H9 (cell line): ENCODE measurements around the gene MRTFB. TPM values are rescaled to one million over a fixed set of nuclear protein-coding genes. Genes with fewer than 3 reads are reported as not detected.

ENCODE experiments used
- DNase-seq: peaks from one replicate; pipeline ENCODE4 v3.0.0-alpha.2; 2017
- H2AFZ ChIP-seq: one replicate; pipeline ENCODE4 v1.6.1; 2013; ENCODE audit warnings: mild to moderate bottlenecking, low read length, control low read depth, moderate library complexity
- H2AK5ac ChIP-seq: 2 replicates; pipeline ENCODE4 v1.6.1; 2013; ENCODE audit warnings: low read length, control low read depth, mixed read lengths; ENCODE audit not compliant: insufficient read length
- H2BK120ac ChIP-seq: one replicate; pipeline ENCODE4 v1.6.1; 2013; ENCODE audit warnings: low read depth, mild to moderate bottlenecking, low read length, control low read depth, inconsistent platforms; ENCODE audit not compliant: poor library complexity, severe bottlenecking
- H2BK12ac ChIP-seq: 2 replicates; pipeline ENCODE4 v1.6.1; 2013; ENCODE audit warnings: low read length, control low read depth, mixed read lengths, low read depth; ENCODE audit not compliant: insufficient read length
- H2BK15ac ChIP-seq: 2 replicates; pipeline ENCODE4 v1.6.1; 2013; ENCODE audit warnings: low read depth, low read length, control low read depth
- H2BK20ac ChIP-seq: one replicate; pipeline ENCODE4 v1.6.1; 2013; ENCODE audit warnings: low read depth, mild to moderate bottlenecking, low read length, control low read depth, inconsistent platforms; ENCODE audit not compliant: poor library complexity, severe bottlenecking
- H2BK5ac ChIP-seq: 2 replicates; pipeline ENCODE4 v1.6.1; 2013; ENCODE audit warnings: low read length, control low read depth, mixed read lengths; ENCODE audit not compliant: insufficient read length
- H3K14ac ChIP-seq: 2 replicates; pipeline ENCODE4 v1.6.1; 2013; ENCODE audit warnings: low read length, control low read depth; ENCODE audit not compliant: insufficient read depth
- H3K18ac ChIP-seq: 2 replicates; pipeline ENCODE4 v1.6.1; 2013; ENCODE audit warnings: low read depth, mild to moderate bottlenecking, mixed read lengths, low read length, control low read depth; ENCODE audit not compliant: insufficient read length
- H3K23ac ChIP-seq: 2 replicates; pipeline ENCODE4 v1.6.1; 2013; ENCODE audit warnings: low read length, control low read depth, mixed read lengths, low read depth; ENCODE audit not compliant: insufficient read length
- H3K23me2 ChIP-seq: 2 replicates; pipeline ENCODE4 v1.6.1; 2013; ENCODE audit warnings: low read depth, mild to moderate bottlenecking, mixed read lengths, low read length, control low read depth; ENCODE audit not compliant: insufficient read length, poor library complexity, severe bottlenecking
- H3K27ac ChIP-seq: 2 replicates; pipeline ENCODE4 v1.5.1; 2013; ENCODE audit warnings: low read length, control low read depth, mixed read lengths, low read depth; ENCODE audit not compliant: insufficient read length
- H3K27me3 ChIP-seq: 2 replicates; pipeline ENCODE4 v1.6.1; 2013; ENCODE audit warnings: low read length, control low read depth, inconsistent platforms; ENCODE audit not compliant: insufficient read depth
- H3K4ac ChIP-seq: 2 replicates; pipeline ENCODE4 v1.6.1; 2013; ENCODE audit warnings: low read depth, mild to moderate bottlenecking, control low read depth, inconsistent platforms, low read length, moderate library complexity
- H3K4me1 ChIP-seq: 2 replicates; pipeline ENCODE4 v1.6.1; 2013; ENCODE audit warnings: low read length, control low read depth, inconsistent platforms; ENCODE audit not compliant: insufficient read depth
- H3K4me2 ChIP-seq: 2 replicates; pipeline ENCODE4 v1.6.1; 2013; ENCODE audit warnings: low read length, control low read depth, mixed read lengths; ENCODE audit not compliant: insufficient read length, insufficient read depth
- H3K56ac ChIP-seq: 2 replicates; pipeline ENCODE4 v1.6.1; 2013; ENCODE audit warnings: low read depth, mild to moderate bottlenecking, mixed read lengths, low read length, control low read depth; ENCODE audit not compliant: insufficient read length
- H3K79me1 ChIP-seq: 2 replicates; pipeline ENCODE4 v1.6.1; 2013; ENCODE audit warnings: low read depth, mild to moderate bottlenecking, moderate library complexity, low read length, control low read depth, inconsistent platforms; ENCODE audit not compliant: insufficient read depth, poor library complexity, severe bottlenecking
- H3K79me2 ChIP-seq: 2 replicates; pipeline ENCODE4 v1.6.1; 2013; ENCODE audit warnings: low read length, control low read depth, inconsistent platforms; ENCODE audit not compliant: insufficient read depth
- H3K9ac ChIP-seq: 2 replicates; pipeline ENCODE4 v1.6.1; 2013; ENCODE audit warnings: low read length, control low read depth, mixed read lengths; ENCODE audit not compliant: insufficient read length; ENCODE audit errors: extremely low read depth
- H3K9me3 ChIP-seq: one replicate; pipeline ENCODE4 v1.6.1; 2013; ENCODE audit warnings: low read depth, low read length, inconsistent platforms; ENCODE audit not compliant: control insufficient read depth
- H3T11ph ChIP-seq: one replicate; pipeline ENCODE4 v1.6.1; 2013; ENCODE audit warnings: mild to moderate bottlenecking, low read length, control low read depth, inconsistent platforms
- H4K20me1 ChIP-seq: one replicate; pipeline ENCODE4 v1.6.1; 2013; ENCODE audit not compliant: control insufficient read depth, insufficient read length, insufficient read depth
- H4K5ac ChIP-seq: 2 replicates; pipeline ENCODE4 v1.6.1; 2013; ENCODE audit warnings: low read depth, mild to moderate bottlenecking, mixed read lengths, low read length, control low read depth; ENCODE audit not compliant: insufficient read length
- H4K8ac ChIP-seq: replicated peaks from 2 replicates; pipeline ENCODE4 v1.6.1; 2013; ENCODE audit warnings: low read length, control low read depth, mixed read lengths, low read depth; ENCODE audit not compliant: insufficient read length
- H4K91ac ChIP-seq: 2 replicates; pipeline ENCODE4 v1.6.1; 2013; ENCODE audit warnings: low read depth, mild to moderate bottlenecking, moderate library complexity, mixed read lengths, low read length, control low read depth; ENCODE audit not compliant: insufficient read length
- H3K27ac Mint-ChIP-seq, 3 experiments: 2 replicates in 2 of 3; 3 replicates in 1 of 3; pipeline ENCODE4 v1.8.0; 2020 to 2021; ENCODE audit warnings: mixed read lengths in 3 of 3, mild to moderate bottlenecking in 1 of 3, moderate library complexity in 1 of 3
- H3K27me3 Mint-ChIP-seq: 2 replicates; pipeline ENCODE4 v1.8.0; 2021; ENCODE audit warnings: low read depth, mild to moderate bottlenecking, moderate library complexity, mixed read lengths
- H3K36me3 Mint-ChIP-seq, 3 experiments: 2 replicates in 2 of 3; 3 replicates in 1 of 3; pipeline ENCODE4 v1.8.0; 2020 to 2021; ENCODE audit warnings: low read depth in 3 of 3, mixed read lengths in 3 of 3; ENCODE audit not compliant: insufficient read depth in 1 of 3
- H3K4me1 Mint-ChIP-seq, 2 experiments: 2 replicates each; pipeline ENCODE4 v1.8.0; 2020; ENCODE audit warnings: mixed read lengths in 2 of 2
- H3K4me3 Mint-ChIP-seq, 2 experiments: 2 replicates in 1 of 2; 3 replicates in 1 of 2; pipeline ENCODE4 v1.8.0; 2020 to 2021; ENCODE audit warnings: mild to moderate bottlenecking in 2 of 2, mixed read lengths in 2 of 2, moderate library complexity in 1 of 2
- H3K9me3 Mint-ChIP-seq, 2 experiments: 2 replicates in 1 of 2; 3 replicates in 1 of 2; pipeline ENCODE4 v1.8.0; 2020; ENCODE audit warnings: mild to moderate bottlenecking in 2 of 2, mixed read lengths in 2 of 2, moderate library complexity in 1 of 2
- WGBS: extraction: QIAGEN DNeasy Blood & Tissue Kit; methylation state at CpG from one replicate; pipeline ENCODE4 v1.1.7; 2013; ENCODE audit warnings: missing lambda C conversion rate, low lambda C conversion rate, mixed read lengths; ENCODE audit not compliant: insufficient read length; ENCODE audit errors: extremely low coverage; 5-methylcytosine and 5-hydroxymethylcytosine counted together
- total RNA-seq: library from RNA; stranded (reverse); gene quantifications from 2 replicates; pipeline ENCODE4 v1.2.1, GENCODE V29; 2021
- TF ChIP-seq, protein P1 (sequence below): fragments of 200-600 bp; sonication (generic); conservative IDR thresholded peaks from 3 replicates; pipeline ENCODE4 v1.8.0; 2021; ENCODE audit warnings: antibody characterized with exemption, mild to moderate bottlenecking

MRTFB gene
- total RNA-seq, 1 experiment from 2014 or later, result 29.9 TPM

DNA sequence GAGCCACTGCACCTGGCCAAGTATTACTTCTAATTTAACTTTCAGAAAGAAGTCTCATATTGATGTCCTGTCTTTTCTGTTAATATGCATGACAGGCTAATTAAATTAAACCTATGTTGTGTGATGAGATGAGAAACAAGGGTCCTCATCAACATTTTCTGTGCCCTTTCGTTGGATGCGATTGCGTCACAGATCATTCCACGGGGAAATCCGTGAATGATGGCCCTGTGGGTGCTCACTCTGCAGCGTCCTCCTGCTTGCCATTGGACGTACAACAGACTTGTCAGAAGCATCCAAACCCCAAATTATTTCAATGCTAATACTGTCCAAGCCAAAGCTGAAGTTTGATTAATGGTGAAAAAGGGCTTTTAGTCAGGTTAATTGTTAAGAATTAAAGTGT, 197.0 kb downstream of the MRTFB start:
- no peak for DNase-seq
- H3K4me1 Mint-ChIP-seq, result no peaks in the 10 kb centered on the region
- Histone ChIP-seq H3K23ac (no peak overlapping the region), H3T11ph (no peak overlapping the region), H3K23me2 (no peaks in the 10 kb centered on the region), H3K79me1 (no peaks in the 10 kb centered on the region), H4K8ac (no peak overlapping the region), H3K4ac (no peak overlapping the region), H2AFZ (no peak overlapping the region), H4K91ac (no peak overlapping the region), H3K79me2 (no peaks in the 10 kb centered on the region), H3K4me2 (no peak overlapping the region), H2AK5ac (no peak overlapping the region), H3K4me1 (no peaks in the 10 kb centered on the region), H3K56ac (no peak overlapping the region), H3K27me3 (no peaks in the 10 kb centered on the region), H4K5ac (no peak overlapping the region), H2BK20ac (no peak overlapping the region), H2BK12ac (no peak overlapping the region), H3K27ac (no peak overlapping the region), H2BK5ac (no peak overlapping the region), H3K9ac (no peak overlapping the region), H4K20me1 (no peaks in the 10 kb centered on the region), H2BK15ac (no peak overlapping the region), H3K18ac (no peak overlapping the region), H2BK120ac (no peak overlapping the region), H3K9me3 (no peaks in the 10 kb centered on the region), H3K14ac (no peak overlapping the region)
- peaks cover 17 to 52% (median 32%) of the 10 kb centered on the region in 3 experiments for H3K36me3 Mint-ChIP-seq
- H3K4me3 Mint-ChIP-seq, result no peak overlapping the region
- no peaks in the 10 kb centered on the region for H3K27me3 Mint-ChIP-seq
- H3K27ac Mint-ChIP-seq, result no peak overlapping the region
- peaks cover 16 to 19% of the 10 kb centered on the region in 2 experiments; a peak in 4 of 5 replicates for H3K9me3 Mint-ChIP-seq
- TF ChIP-seq, protein P1, sequence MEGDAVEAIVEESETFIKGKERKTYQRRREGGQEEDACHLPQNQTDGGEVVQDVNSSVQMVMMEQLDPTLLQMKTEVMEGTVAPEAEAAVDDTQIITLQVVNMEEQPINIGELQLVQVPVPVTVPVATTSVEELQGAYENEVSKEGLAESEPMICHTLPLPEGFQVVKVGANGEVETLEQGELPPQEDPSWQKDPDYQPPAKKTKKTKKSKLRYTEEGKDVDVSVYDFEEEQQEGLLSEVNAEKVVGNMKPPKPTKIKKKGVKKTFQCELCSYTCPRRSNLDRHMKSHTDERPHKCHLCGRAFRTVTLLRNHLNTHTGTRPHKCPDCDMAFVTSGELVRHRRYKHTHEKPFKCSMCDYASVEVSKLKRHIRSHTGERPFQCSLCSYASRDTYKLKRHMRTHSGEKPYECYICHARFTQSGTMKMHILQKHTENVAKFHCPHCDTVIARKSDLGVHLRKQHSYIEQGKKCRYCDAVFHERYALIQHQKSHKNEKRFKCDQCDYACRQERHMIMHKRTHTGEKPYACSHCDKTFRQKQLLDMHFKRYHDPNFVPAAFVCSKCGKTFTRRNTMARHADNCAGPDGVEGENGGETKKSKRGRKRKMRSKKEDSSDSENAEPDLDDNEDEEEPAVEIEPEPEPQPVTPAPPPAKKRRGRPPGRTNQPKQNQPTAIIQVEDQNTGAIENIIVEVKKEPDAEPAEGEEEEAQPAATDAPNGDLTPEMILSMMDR, result no peak
- WGBS, result no CpG with 5 or more reads among the region's 7 CpGs
